CD4-positive, alpha-beta T cell treated with Interleukin-17A for 1 hour (primary cell): ENCODE data around the gene TMEM45A.
"Not testable (repeated sequence)": the region's sequence is repeated elsewhere in the genome, so short reads cannot be mapped to it uniquely, and the experiment has no call there.

Source experiments
- DNase-seq: peaks from one replicate; pipeline ENCODE4 v3.0.0-alpha.2; 2020

TMEM45A gene

GRCh38 chr3:100486808-100487207 is 5.6 kb upstream of the TMEM45A start:
- DNase-seq = no peak

- no peak for DNase-seq
These were observed 3.3 kb upstream of the TMEM45A start for GRCh38 chr3:100489118-100489517.

- no peak for DNase-seq
These were observed 4.4 kb downstream of the TMEM45A start for GRCh38 chr3:100496711-100497261.

GRCh38 chr3:100499651-100500050 is 7.2 kb downstream of the TMEM45A start:
- no peak for DNase-seq

- DNase-seq = no peak
These were observed 8.0 kb downstream of the TMEM45A start for GRCh38 chr3:100500320-100500880.

GRCh38 chr3:100503448-100503847 is 11.0 kb downstream of the TMEM45A start:
- DNase-seq = no peak

GRCh38 chr3:100506355-100506754 is 13.9 kb downstream of the TMEM45A start:
- DNase-seq = no peak

- not testable (repeated sequence) for DNase-seq
These were observed 17.4 kb downstream of the TMEM45A start for GRCh38 chr3:100509818-100510217.

- no peak for DNase-seq
These were observed 23.8 kb downstream of the TMEM45A start for GRCh38 chr3:100516232-100516631.

GRCh38 chr3:100516838-100517237 is 24.4 kb downstream of the TMEM45A start:
- no peak for DNase-seq

- no peak for DNase-seq
These were observed 24.9 kb downstream of the TMEM45A start for GRCh38 chr3:100517276-100517675.

- no peak for DNase-seq
These were observed 25.8 kb downstream of the TMEM45A start for GRCh38 chr3:100518244-100518643.

- no peak for DNase-seq
These were observed 26.6 kb downstream of the TMEM45A start for GRCh38 chr3:100518983-100519382.

- peak; percentile 12 for DNase-seq
These were observed 29.0 kb downstream of the TMEM45A start for GRCh38 chr3:100521439-100521845.

- no peak for DNase-seq
These were observed 29.7 kb downstream of the TMEM45A start for GRCh38 chr3:100522125-100522524.

- DNase-seq = no peak
These were observed 30.8 kb downstream of the TMEM45A start for GRCh38 chr3:100523050-100523760.

- DNase-seq = no peak
These were observed 33.6 kb downstream of the TMEM45A start for GRCh38 chr3:100525753-100526612.

GRCh38 chr3:100526613-100527346 is 34.4 kb downstream of the TMEM45A start:
- DNase-seq = no peak

- DNase-seq = no peak
These were observed 34.9 kb downstream of the TMEM45A start for GRCh38 chr3:100527347-100527735.

GRCh38 chr3:100531093-100531492 is 38.7 kb downstream of the TMEM45A start:
- DNase-seq = no peak

- no peak for DNase-seq
These were observed 40.0 kb downstream of the TMEM45A start for GRCh38 chr3:100532411-100532810.

- no peak for DNase-seq
These were observed 40.8 kb downstream of the TMEM45A start for GRCh38 chr3:100533176-100533575.

- no peak for DNase-seq
These were observed 43.2 kb downstream of the TMEM45A start for GRCh38 chr3:100535610-100535943.
